RWPE1 (cell line): Measurements from ENCODE around the gene UBL4A.
A peak's percentile ranks its signal among the peaks of the same experiment; 100 is the strongest.

ENCODE experiments used
- CTCF ChIA-PET: fragments of 350-600 bp; sonication (Branson Sonifier 250); formaldehyde crosslinking; extraction: SDS; loops from one replicate; lab custom pipeline; 2021; lab: Yijun Ruan, JAX
- POLR2A ChIA-PET: fragments of 400-600 bp; formaldehyde crosslinking; extraction: SDS; loops from one replicate; lab custom pipeline; 2020; ENCODE audit warnings: antibody characterized with exemption; ENCODE audit not compliant: low non-redundant PET; lab: Yijun Ruan, JAX
- DNase-seq: peaks from one replicate; pipeline ENCODE4 v3.0.0; 2012; ENCODE audit warnings: low spot score
- H3K27ac ChIP-seq: fragments of 450-650 bp; 2 replicates; pipeline ENCODE4 v1.5.1; 2017
- TF ChIP-seq, protein P1 (sequence below): fragments of 450-650 bp; conservative IDR thresholded peaks from 2 replicates; pipeline ENCODE4 v1.5.1; 2017; ENCODE audit warnings: low read depth, mild to moderate bottlenecking

The UBL4A gene

DNA sequence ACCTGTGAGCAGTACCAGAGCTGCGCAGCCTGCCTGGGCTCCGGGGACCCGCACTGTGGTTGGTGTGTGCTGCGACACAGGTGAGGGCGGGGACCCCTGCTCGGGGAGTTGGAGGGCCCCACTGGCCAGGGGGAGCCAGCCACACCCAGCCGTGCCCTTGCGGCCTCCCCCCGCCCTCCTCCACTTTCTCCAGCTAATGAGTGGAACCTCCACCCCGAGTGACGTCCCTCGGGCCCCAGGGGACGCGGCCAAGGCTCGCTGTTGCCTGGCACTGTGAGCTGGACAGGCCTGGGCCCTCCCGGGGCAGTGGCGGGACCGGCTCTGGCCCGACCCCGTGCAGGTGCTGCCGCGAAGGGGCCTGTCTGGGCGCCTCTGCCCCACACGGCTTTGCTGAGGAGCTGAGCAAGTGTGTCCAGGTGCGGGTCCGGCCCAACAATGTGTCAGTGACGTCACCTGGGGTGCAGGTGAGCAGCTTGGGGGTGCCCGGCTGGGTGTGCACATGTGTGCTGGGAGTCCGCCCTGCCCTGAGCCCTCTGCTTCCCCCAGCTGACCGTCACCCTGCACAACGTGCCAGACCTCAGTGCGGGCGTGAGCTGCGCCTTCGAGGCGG, 22.7 kb downstream of the UBL4A start:
- no peak for DNase-seq
- ChIA-PET POLR2A (no interaction called here), CTCF (interaction anchor here (0.8 kb wide), 1 partner anchor 71 kb away, joined by 3 read pairs; no protein-coding TSS in a partner anchor)
- H3K27ac ChIP-seq = no peak overlapping the region
- TF ChIP-seq, protein P1, sequence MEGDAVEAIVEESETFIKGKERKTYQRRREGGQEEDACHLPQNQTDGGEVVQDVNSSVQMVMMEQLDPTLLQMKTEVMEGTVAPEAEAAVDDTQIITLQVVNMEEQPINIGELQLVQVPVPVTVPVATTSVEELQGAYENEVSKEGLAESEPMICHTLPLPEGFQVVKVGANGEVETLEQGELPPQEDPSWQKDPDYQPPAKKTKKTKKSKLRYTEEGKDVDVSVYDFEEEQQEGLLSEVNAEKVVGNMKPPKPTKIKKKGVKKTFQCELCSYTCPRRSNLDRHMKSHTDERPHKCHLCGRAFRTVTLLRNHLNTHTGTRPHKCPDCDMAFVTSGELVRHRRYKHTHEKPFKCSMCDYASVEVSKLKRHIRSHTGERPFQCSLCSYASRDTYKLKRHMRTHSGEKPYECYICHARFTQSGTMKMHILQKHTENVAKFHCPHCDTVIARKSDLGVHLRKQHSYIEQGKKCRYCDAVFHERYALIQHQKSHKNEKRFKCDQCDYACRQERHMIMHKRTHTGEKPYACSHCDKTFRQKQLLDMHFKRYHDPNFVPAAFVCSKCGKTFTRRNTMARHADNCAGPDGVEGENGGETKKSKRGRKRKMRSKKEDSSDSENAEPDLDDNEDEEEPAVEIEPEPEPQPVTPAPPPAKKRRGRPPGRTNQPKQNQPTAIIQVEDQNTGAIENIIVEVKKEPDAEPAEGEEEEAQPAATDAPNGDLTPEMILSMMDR = no peak

DNA sequence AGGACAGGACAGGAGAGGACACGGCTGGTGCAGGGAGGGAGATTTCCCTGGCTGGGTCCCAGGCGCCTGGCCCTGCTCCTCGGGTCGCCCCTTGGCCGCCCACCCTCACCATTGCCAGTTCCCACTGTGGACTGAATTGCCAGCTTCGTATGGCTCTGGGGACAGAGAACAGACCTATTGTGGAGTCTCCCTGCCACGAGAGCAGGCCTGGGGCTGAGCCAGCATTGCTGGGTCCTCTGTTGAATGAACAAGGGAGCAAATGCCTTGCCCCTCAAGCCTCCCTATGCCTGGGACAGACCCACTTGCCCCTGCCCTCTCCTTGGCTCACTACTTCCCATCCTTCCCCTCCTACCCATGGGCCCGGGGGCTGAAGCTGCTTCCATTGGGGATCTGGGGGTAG, 24.0 kb downstream of the UBL4A start:
- CTCF ChIA-PET = no interaction called here
- H3K27ac ChIP-seq = no peak overlapping the region
- POLR2A ChIA-PET = no interaction called here
- DNase-seq = no peak
- TF ChIP-seq, protein P1 = no peak

DNA sequence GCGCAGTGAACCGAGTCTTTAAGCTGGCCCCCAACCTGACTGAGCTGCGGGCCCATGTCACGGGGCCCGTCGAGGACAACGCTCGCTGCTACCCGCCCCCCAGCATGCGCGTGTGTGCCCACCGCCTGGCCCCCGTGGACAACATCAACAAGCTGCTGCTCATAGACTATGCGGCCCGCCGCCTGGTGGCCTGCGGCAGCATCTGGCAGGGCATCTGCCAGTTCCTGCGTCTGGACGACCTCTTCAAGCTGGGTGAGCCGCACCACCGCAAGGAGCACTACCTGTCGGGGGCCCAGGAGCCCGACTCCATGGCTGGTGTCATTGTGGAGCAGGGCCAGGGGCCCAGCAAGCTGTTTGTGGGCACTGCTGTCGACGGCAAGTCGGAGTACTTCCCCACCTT, 26.1 kb downstream of the UBL4A start:
- ChIA-PET CTCF (interaction anchor here (0.5 kb wide), 1 partner anchor 55 kb away, joined by 3 read pairs; no protein-coding TSS in a partner anchor), POLR2A (interaction anchor here (1.0 kb wide), 1 partner anchor 86 kb away, joined by 3 read pairs; the partner anchor contains the start of gene FLNA)
- no peak for DNase-seq
- peak overlapping the region; percentile 73 for H3K27ac ChIP-seq
- TF ChIP-seq, protein P1 = no peak

DNA sequence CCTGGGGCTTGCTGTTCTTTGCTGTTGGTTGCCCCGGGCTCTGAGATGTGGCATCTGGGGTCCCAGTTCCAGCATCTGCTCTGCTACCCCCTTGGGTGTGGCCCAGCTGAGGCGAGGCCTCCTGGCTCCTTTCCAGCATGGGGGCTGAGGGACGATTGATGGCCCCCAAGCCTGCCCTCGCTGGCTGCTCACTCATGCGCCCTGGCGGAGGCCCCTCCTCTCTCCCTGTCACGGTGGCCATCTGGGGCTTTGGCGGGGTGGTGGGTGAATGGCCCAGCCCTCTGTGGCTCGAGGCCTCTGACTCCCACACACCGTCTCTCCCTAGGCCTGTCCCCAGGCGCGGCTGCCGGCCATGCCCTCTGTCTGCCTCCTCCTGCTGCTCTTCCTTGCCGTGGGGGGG, 26.6 kb downstream of the UBL4A start:
- DNase-seq = no peak
- H3K27ac ChIP-seq = peak overlapping the region; percentile 73
- CTCF ChIA-PET = interaction anchor here (0.5 kb wide), 1 partner anchor 55 kb away, joined by 3 read pairs; no protein-coding TSS in a partner anchor
- POLR2A ChIA-PET = interaction anchor here (1.0 kb wide), 1 partner anchor 86 kb away, joined by 3 read pairs; the partner anchor contains the start of gene FLNA
- TF ChIP-seq, protein P1 = no peak

DNA sequence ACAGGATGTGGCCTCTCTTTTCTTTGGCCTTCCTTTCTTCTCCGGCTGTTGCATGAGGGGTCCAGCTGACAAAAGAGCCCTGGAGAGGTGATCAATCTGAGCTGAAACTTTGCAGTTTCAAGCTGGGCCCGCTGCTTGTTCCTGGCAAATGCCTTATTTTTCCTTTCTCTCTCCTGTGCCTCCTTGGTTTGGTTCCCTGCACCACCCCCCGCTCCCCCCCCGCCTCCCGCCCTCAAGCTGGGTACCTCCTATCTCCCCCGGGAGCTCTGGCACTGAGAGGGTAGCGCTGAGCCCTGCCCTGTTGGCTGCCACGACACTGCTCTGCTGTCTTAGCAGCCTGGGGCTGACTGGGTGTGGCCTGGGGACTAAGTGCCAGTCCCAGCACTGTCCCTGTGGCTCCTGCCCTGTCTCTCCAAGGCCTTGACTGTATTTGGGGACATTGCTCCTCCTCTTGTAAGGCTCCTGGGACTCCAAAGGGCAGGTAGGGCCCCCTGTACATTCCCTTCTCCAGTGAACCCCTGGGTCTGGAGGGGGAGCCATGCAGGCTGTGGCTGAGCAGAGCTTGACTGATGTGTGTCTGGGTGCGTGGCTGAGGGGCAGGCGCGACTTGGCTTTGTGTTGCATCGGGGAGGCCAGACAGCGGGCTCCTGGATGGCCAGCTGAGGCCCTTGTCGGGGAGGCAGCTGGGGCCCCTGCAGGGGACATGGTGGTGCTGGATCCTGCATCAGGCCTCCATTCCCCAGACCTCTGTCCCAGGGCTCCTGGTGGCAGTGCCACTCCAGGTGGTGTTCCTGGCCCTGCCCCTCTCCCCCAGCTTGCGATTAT, 27.2 kb downstream of the UBL4A start:
- no peak for DNase-seq
- ChIA-PET POLR2A (interaction anchor here (1.0 kb wide), 1 partner anchor 85 kb away, joined by 3 read pairs; the partner anchor contains the start of gene FLNA), CTCF (no interaction called here)
- H3K27ac ChIP-seq = peak overlapping the region; percentile 73
- TF ChIP-seq, protein P1 = no peak
